ENCODE data around the gene ADARB2.
"Not testable (repeated sequence)": the region's sequence is repeated elsewhere in the genome, so short reads cannot be mapped to it uniquely, and the experiment has no call there.

The ADARB2 gene

GRCh38 chr10:1462994-1463633 is 274.2 kb downstream of the ADARB2 start:
- no peak for DNase-seq

DNA sequence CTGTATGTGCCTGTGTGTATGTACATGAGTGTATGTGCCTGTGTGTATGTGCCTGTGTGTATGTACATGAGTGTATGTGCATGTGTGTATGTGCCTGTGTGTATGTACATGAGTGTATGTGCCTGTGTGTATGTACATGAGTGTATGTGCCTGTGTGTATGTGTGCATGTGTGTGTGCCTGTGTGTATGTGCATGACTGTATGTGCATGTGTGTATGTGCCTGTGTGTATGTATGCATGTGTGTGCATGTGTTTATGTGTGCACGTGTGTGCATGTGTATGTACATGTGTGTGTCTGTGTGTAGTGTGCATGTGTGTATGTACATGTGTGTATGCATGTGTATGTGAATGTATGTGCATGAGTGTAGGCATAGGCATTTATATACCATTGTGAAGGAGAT is 274.8 kb downstream of the ADARB2 start:
- no peak for DNase-seq

- DNase-seq = no peak
Observed at GRCh38 chr10:1462032-1462431, 275.3 kb downstream of the ADARB2 start.

DNA sequence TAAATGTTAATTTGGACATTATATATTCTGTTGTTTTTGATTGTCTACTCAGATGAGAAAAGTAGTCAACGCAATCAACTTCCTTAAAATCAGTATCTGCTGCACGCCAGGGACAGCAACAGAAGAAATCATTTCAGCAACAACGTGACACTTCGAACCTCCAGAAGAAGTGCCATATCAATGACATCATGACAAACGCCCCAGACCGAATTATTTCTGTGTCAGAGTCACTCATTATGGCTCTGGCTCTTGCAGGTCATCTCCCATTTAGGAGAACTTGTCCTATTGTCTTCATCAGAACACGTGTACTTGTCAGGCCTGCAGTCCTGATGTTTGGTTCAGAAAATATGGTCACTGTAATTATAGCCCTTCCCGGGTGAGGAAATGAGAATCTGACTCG is 276.3 kb downstream of the ADARB2 start:
- no peak for DNase-seq

DNA sequence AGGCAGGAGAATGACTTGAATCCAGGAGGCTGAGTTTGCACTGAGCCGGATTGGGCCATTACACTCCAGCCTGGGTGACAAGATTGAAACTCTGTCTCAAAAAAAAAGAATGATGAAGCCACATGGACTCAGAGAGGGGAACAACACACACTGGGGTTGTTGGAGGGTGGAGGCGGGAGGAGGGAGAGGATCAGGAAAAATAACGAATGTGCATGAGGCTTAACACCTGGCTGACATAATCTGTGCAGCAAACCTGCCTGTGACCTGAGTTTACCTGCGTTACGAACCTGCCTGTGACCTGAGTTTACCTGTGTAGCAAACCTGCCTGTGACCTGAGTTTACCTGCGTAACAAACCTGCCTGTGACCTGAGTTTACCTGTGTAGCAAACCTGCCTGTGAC is 277.7 kb downstream of the ADARB2 start:
- not testable (repeated sequence) for DNase-seq

DNA sequence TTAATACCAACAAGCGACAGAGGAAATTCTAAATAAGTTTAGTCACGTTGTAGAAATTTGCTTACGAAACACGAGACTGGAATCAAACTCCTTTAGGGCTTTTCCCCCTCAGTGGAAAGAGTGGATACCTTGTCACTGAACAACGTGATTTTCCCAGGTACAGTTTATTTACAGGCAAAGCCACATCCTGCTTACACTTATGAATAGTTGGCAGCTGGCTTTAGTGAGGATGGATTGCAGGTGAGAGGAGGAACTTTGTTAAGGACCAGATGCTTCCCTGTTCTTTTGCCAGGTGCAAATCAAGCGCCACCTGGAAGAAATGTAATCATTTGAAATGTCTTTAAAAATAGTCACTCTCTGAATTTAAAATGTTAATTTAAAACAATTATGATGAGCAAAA is 282.4 kb downstream of the ADARB2 start:
- DNase-seq = no peak

DNA sequence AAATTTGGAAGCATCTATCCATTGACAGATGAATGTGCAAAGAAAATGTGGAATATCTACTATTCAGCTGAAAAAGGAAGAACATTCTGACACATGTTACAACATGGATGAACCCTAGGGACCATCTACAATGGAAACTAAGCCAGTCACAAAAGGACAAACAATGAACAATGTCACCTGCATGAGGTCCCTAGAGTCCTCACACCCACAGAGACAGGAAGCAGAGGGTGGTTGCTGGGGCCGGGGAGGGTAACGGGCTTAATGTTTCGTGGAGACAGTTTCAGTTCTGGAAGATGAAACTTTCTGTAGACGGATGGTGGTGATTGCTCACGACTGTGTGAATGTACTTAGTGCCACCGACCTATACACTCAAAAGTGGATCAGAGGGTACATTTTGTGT is 282.9 kb downstream of the ADARB2 start:
- DNase-seq = no peak

- no peak for DNase-seq
Observed at GRCh38 chr10:1452777-1453176, 284.5 kb downstream of the ADARB2 start.

GRCh38 chr10:1451941-1452340 is 285.4 kb downstream of the ADARB2 start:
- DNase-seq = no peak

DNA sequence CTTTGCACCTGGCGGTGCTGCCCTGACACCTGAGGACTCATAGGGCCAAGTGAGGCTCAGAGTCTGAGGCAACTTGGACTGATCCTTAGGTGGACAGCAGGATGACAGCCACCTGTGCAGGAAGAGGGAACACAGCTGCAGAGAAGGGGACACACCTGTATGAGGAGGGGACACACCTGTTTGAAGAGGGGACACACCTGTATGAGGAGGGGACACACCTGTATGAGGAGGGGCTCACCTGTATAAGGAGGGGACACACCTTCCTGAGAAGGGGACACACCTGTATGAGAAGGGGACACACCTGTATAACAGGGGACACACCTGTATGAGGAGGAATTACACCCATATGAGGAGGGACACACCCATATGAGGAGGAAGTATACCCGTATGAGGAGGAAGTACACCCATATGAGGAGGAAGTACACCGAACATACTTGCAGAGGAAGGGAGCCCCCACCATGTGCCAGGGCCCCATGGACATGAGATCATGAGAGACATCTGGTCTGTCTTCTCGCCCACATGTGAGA is 285.9 kb downstream of the ADARB2 start:
- DNase-seq = no peak

DNA sequence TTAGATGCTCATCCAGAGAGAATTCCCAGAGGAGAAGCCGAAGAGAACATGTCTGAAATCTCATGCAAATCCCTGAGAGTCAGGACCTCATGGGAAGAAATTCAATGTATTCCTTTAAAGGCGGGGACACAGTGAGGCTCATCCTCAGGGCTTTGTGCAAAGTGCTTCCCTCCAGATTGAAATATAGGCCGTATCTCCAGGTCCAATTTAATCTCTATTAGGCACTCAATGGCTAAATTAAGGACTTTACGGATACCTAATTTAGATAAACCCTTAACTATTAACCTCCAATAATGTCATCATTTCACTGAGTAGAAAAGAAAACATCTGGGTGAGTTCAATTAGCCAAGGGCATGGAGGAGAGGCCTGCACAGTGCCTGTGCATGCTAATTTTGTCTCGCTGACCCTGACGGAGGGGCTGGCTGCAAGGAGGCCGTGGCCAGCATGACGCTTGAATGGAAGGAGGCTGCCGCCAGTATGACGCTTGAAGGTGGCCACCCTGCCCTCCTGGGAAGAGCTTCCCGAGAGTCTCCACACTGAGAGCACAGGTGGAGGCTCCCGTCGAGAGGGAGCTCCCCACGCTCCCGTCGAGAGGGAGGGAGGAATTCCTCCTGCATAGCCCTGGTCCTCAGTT is 287.6 kb downstream of the ADARB2 start:
- DNase-seq = no peak

GRCh38 chr10:1449021-1449420 is 288.3 kb downstream of the ADARB2 start:
- DNase-seq = no peak

- DNase-seq = no peak
Observed at GRCh38 chr10:1448252-1448930, 288.9 kb downstream of the ADARB2 start.

- DNase-seq = no peak
Observed at GRCh38 chr10:1444826-1445225, 292.5 kb downstream of the ADARB2 start.

GRCh38 chr10:1440897-1441296 is 296.4 kb downstream of the ADARB2 start:
- DNase-seq = no peak

DNA sequence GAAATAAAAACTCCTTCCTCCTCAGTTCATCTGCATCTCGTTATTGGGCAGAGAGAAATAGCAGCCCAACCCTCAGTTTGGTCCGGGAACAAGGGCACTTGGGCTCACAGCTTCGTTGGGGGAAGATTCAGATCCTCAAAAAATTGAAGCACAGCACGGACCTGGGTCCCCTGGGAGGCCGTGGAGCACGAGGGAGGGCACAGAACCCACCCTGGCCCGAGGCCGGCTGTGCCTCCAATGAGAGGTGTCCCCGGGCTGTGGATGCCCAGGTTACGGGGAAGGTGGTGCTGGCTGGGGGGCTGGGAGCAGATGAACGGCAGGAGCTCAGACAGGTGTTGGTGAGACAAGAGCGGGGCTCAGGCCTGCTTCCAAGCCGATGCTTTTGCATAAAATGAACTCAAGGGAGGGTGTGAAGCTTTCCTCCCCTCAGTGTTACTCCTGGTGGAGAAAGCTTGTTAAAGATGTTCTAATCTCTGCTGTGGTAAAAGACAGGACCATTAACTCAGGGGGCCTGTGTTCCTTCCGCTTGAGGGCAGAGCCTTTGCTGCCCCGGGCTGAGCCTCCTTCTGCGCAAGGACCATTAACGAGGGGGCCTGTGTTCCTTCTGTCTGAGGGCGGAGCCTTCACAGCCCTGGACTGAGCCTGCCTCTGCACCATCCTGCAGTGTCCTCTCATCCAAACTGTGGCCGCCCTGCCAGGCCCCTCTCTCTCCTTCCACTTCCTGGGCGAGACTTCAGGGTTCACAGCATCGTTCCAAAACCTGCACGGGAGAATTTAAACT is 302.2 kb downstream of the ADARB2 start:
- no peak for DNase-seq

DNA sequence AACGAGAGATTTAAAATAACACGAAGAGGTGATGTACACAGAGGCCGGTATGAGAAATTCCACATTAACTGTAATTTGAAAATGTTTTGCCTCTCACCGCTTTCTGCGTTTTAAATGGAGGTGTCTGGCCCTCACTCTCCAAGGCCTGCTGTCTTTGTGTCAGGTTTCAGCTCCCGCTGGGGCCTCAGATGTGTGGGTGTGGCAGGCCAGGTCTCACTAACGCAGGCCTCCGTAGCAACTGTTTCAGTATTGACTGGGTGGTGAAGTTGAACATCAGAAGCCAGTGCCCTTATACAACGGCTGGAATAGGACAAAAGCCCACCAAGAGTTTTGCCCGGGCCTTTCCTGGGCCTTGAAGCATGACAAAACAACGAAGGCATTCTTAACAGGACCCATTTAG is 303.1 kb downstream of the ADARB2 start:
- no peak for DNase-seq

DNA sequence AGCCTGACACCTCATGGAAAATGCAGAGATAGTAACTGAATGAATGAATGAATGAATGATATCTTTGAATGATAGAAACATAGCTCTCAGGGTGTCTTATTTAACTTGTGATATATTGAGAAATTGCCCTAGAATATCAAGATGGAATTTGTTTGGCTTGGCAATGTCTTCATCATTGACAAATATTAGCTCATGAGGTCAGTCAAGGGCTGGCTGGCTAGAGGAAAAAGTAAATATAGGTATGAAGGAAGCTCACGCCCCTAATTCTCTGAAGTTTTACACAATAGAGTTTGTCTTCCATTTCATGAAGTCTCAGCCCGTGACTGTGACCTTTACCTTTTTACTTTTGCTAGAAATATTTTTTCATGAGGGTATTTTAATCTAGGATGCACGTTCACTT is 305.2 kb downstream of the ADARB2 start:
- no peak for DNase-seq

- no peak for DNase-seq
Observed at GRCh38 chr10:1431229-1431628, 306.1 kb downstream of the ADARB2 start.

DNA sequence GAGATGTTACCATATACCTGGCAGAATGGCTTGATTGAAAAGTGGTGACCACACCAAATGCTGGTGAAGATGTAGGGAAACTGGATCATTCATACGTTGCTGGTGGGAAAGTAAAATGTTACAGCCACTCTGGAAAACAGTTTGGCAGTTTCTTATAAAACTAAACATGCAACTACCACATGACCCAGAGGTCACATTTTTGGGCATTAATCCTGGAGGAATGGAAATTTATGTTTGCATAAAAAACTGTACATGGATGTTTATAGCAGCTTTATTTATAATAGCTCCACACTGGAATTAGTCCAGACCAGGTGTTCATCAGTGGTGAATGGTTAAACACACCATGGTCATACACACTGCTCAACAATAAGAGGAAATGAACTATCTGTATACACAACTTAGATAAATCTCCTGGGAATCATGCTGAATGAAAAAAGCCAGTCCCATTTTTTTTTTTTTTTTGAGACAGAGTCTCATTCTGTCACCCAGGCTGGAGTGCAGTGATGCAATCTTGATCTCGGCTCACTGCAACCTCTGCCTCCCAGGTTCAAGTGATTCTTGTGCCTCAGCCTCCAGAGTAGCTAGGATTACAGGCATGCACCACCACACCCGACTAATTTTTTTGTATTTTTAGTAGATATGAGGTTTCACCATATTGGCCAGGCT is 309.7 kb downstream of the ADARB2 start:
- DNase-seq = not testable (repeated sequence)

DNA sequence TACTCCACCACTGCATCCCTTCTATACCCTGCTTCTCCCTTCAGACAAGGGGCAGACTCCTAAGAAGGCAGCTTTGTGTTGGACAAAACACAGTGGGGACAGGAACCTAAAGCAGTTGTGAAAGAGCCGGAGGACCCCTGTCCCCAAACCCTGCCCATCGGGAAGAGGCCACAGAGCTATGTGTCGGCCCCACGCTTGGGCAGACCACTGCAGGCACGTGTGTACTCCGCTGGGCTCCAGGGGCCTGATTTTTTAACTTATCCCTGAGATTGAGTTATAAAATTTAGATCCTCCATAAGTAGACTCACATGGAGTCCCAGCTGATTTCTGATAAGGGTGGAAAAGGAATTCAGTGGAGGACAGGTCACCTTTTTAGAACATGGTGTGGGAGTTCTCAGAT is 310.5 kb downstream of the ADARB2 start:
- no peak for DNase-seq

DNA sequence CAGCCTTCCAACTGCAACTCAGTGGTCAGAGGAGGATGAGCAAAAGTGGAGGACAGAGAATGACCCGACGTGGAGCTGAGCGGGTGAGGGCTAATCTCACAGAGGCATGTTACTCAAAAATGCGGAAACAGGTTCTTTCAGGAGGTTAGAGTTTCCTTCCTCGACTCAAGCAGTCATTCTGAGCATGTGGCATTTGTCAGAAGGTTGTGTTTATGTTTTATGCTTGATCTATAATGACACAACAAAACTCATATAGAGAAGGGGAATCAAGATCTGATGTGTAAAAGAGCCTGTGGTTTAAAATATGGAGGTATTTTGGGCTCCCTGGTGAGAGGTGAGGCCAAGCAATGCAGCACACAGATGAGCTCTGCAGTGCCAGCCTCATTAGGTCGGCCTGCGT is 311.4 kb downstream of the ADARB2 start:
- DNase-seq = no peak

Measured in right kidney (tissue), 1 donor.